Neural cell (in vitro differentiated cells): Measurements from ENCODE around the gene MIS12. TPM values are rescaled to one million over a fixed set of nuclear protein-coding genes. Genes with fewer than 3 reads are reported as not detected.

ENCODE experiments used
- H2AFZ ChIP-seq: fragments of 200-600, 300-800 bp; sonication (generic), shearing (Covaris generic); 2 replicates; pipeline ENCODE4 v1.6.0; 2014; ENCODE audit warnings: low read depth, mild to moderate bottlenecking, antibody characterized with exemption, low read length, moderate library complexity
- H3F3A ChIP-seq: fragments of 200-600 bp; shearing (Covaris generic); 2 replicates; pipeline ENCODE4 v1.6.1; 2016; ENCODE audit warnings: mild to moderate bottlenecking, moderate library complexity, mixed read lengths, antibody characterized with exemption, low read length; ENCODE audit not compliant: insufficient read depth, poor library complexity, severe bottlenecking
- H3K27ac ChIP-seq: fragments of 200-600, 300-800 bp; sonication (generic), shearing (Covaris generic); 2 replicates; pipeline ENCODE4 v1.5.1; 2014; ENCODE audit warnings: mild to moderate bottlenecking, low read length, moderate library complexity
- H3K27me3 ChIP-seq: fragments of 300-800, 200-600 bp; sonication (generic), shearing (Covaris generic); 2 replicates; pipeline ENCODE4 v1.6.0; 2014; ENCODE audit warnings: mild to moderate bottlenecking, low read depth, low read length, moderate library complexity; ENCODE audit not compliant: insufficient read depth
- H3K36me3 ChIP-seq: fragments of 300-800, 200-600 bp; sonication (generic), shearing (Covaris generic); 2 replicates; pipeline ENCODE4 v1.5.1; 2014; ENCODE audit warnings: mild to moderate bottlenecking, antibody characterized with exemption, low read length, moderate library complexity; ENCODE audit not compliant: insufficient read depth
- H3K4me2 ChIP-seq: fragments of 300-800, 200-600 bp; sonication (generic), shearing (Covaris generic); 2 replicates; pipeline ENCODE4 v1.6.0; 2014; ENCODE audit warnings: mild to moderate bottlenecking, low read length
- H3K4me3 ChIP-seq: fragments of 300-800, 200-600 bp; sonication (generic), shearing (Covaris generic); 2 replicates; pipeline ENCODE4 v1.5.1; 2014; ENCODE audit warnings: mild to moderate bottlenecking, low read length, moderate library complexity
- H3K79me2 ChIP-seq: fragments of 200-600 bp; shearing (Covaris generic); replicated peaks from 2 replicates; pipeline ENCODE4 v1.6.0; 2014; ENCODE audit warnings: mild to moderate bottlenecking, low read length, moderate library complexity; ENCODE audit not compliant: insufficient read depth
- H3K9ac ChIP-seq: fragments of 300-800, 200-600 bp; sonication (generic), shearing (Covaris generic); 2 replicates; pipeline ENCODE4 v1.6.1; 2016; ENCODE audit warnings: mild to moderate bottlenecking, low read length, mixed read lengths
- H3K9me2 ChIP-seq: fragments of 200-600 bp; shearing (Covaris generic); 2 replicates; pipeline ENCODE4 v1.6.1; 2016; ENCODE audit warnings: mild to moderate bottlenecking, low read length, mixed read lengths; ENCODE audit not compliant: insufficient read depth
- H3K9me3 ChIP-seq: fragments of 200-600, 300-800 bp; sonication (generic), shearing (Covaris generic); 2 replicates; pipeline ENCODE4 v1.6.1; 2016; ENCODE audit warnings: mild to moderate bottlenecking, mixed run types, low read length, moderate library complexity, mixed read lengths
- H4K20me1 ChIP-seq: fragments of 200-600 bp; shearing (Covaris generic); 2 replicates; pipeline ENCODE4 v1.6.1; 2016; ENCODE audit warnings: mild to moderate bottlenecking, mixed run types; ENCODE audit not compliant: insufficient read depth
- EP300 ChIP-seq: fragments of 450-650 bp; conservative IDR thresholded peaks from 2 replicates; pipeline ENCODE4 v1.6.1; 2014; ENCODE audit warnings: antibody characterized with exemption, mild to moderate bottlenecking, moderate library complexity; ENCODE audit not compliant: poor library complexity, severe bottlenecking
- EZH2 ChIP-seq: fragments of 200-600, 300-800 bp; shearing (Covaris generic), sonication (generic); IDR thresholded peaks from 2 replicates; pipeline ENCODE4 v1.6.1; 2014; ENCODE audit warnings: antibody characterized with exemption, low read length, borderline replicate concordance, mild to moderate bottlenecking; ENCODE audit not compliant: insufficient read depth, poor library complexity, severe bottlenecking
- MXI1 ChIP-seq: fragments of 450-650 bp; conservative IDR thresholded peaks from 2 replicates; pipeline ENCODE4 v1.6.1; 2014; ENCODE audit warnings: antibody characterized with exemption, mild to moderate bottlenecking; ENCODE audit not compliant: poor library complexity, severe bottlenecking
- POLR2AphosphoS5 ChIP-seq: IDR thresholded peaks from 2 replicates; pipeline ENCODE4 v1.6.1; 2012
- RAD21 ChIP-seq: fragments of 450-650 bp; conservative IDR thresholded peaks from 2 replicates; pipeline ENCODE4 v1.6.1; 2014; ENCODE audit warnings: antibody characterized with exemption, mild to moderate bottlenecking, moderate library complexity
- SMC3 ChIP-seq: fragments of 450-650 bp; conservative IDR thresholded peaks from 2 replicates; pipeline ENCODE4 v1.6.1; 2014; ENCODE audit warnings: antibody characterized with exemption, mild to moderate bottlenecking, moderate library complexity; ENCODE audit not compliant: poor library complexity
- TAF1 ChIP-seq: IDR thresholded peaks from 2 replicates; pipeline ENCODE4 v1.6.1; 2012; ENCODE audit warnings: low read depth
- polyA plus RNA-seq: library from polyadenylated mRNA; depleted of rRNA; stranded (reverse); fragments of >200 nt; gene quantifications from 2 replicates; pipeline ENCODE4 v1.2.3, GENCODE V29; 2014
- TF ChIP-seq, protein P1 (sequence below): IDR thresholded peaks from 2 replicates; pipeline ENCODE4 v1.6.1; 2012; ENCODE audit warnings: borderline replicate concordance
- TF ChIP-seq, protein P2 (sequence below): fragments of 450-650 bp; IDR thresholded peaks from 2 replicates; pipeline ENCODE4 v1.5.1; 2014; ENCODE audit warnings: antibody characterized with exemption, mild to moderate bottlenecking, moderate library complexity; ENCODE audit not compliant: poor library complexity, severe bottlenecking

MIS12 gene
- polyA plus RNA-seq, 1 donor from 2014 or later: 41.4 TPM

DNA sequence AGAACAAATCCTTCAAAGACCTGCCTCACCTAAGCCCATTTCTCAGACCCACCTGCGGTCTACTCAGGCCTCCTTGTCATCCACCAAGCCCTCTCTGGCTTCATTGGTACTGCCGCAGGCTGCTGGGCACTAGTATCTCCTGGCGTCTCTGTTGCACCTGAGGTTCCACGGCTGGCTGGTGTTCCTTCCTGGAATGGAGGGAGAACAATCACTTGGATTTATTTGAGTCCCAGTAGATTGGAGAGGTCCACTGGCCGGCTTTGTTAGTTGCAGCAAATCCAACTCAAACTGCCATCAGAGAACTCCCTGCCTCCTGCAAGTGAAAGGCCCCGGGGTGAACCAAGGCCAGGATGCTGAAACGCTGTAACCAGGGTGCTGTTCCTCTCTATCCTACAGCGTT lies 15.3 kb downstream of the MIS12 start:
- TF ChIP-seq EP300 (no peak), TAF1 (no peak), SMC3 (no peak), RAD21 (no peak), EZH2 (no peak), POLR2AphosphoS5 (no peak), MXI1 (no peak)
- TF ChIP-seq, protein P1, sequence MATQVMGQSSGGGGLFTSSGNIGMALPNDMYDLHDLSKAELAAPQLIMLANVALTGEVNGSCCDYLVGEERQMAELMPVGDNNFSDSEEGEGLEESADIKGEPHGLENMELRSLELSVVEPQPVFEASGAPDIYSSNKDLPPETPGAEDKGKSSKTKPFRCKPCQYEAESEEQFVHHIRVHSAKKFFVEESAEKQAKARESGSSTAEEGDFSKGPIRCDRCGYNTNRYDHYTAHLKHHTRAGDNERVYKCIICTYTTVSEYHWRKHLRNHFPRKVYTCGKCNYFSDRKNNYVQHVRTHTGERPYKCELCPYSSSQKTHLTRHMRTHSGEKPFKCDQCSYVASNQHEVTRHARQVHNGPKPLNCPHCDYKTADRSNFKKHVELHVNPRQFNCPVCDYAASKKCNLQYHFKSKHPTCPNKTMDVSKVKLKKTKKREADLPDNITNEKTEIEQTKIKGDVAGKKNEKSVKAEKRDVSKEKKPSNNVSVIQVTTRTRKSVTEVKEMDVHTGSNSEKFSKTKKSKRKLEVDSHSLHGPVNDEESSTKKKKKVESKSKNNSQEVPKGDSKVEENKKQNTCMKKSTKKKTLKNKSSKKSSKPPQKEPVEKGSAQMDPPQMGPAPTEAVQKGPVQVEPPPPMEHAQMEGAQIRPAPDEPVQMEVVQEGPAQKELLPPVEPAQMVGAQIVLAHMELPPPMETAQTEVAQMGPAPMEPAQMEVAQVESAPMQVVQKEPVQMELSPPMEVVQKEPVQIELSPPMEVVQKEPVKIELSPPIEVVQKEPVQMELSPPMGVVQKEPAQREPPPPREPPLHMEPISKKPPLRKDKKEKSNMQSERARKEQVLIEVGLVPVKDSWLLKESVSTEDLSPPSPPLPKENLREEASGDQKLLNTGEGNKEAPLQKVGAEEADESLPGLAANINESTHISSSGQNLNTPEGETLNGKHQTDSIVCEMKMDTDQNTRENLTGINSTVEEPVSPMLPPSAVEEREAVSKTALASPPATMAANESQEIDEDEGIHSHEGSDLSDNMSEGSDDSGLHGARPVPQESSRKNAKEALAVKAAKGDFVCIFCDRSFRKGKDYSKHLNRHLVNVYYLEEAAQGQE: no peak
- TF ChIP-seq, protein P2, sequence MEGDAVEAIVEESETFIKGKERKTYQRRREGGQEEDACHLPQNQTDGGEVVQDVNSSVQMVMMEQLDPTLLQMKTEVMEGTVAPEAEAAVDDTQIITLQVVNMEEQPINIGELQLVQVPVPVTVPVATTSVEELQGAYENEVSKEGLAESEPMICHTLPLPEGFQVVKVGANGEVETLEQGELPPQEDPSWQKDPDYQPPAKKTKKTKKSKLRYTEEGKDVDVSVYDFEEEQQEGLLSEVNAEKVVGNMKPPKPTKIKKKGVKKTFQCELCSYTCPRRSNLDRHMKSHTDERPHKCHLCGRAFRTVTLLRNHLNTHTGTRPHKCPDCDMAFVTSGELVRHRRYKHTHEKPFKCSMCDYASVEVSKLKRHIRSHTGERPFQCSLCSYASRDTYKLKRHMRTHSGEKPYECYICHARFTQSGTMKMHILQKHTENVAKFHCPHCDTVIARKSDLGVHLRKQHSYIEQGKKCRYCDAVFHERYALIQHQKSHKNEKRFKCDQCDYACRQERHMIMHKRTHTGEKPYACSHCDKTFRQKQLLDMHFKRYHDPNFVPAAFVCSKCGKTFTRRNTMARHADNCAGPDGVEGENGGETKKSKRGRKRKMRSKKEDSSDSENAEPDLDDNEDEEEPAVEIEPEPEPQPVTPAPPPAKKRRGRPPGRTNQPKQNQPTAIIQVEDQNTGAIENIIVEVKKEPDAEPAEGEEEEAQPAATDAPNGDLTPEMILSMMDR: no peak
- H3K27ac ChIP-seq: peak overlapping the region; percentile 96
- no peaks in the 10 kb centered on the region for H3K27me3 ChIP-seq
- H2AFZ ChIP-seq: no peak overlapping the region
- peaks cover 18% of the 10 kb centered on the region for H3K79me2 ChIP-seq
- H3K9ac ChIP-seq: peak overlapping the region; percentile 93
- no peaks in the 10 kb centered on the region for H3F3A ChIP-seq
- H4K20me1 ChIP-seq: no peaks in the 10 kb centered on the region
- no peaks in the 10 kb centered on the region for H3K9me3 ChIP-seq
- no peaks in the 10 kb centered on the region for H3K36me3 ChIP-seq
- no peaks in the 10 kb centered on the region for H3K9me2 ChIP-seq
- peak overlapping the region; percentile 42 for H3K4me2 ChIP-seq
- H3K4me3 ChIP-seq: peak overlapping the region; percentile 97

DNA sequence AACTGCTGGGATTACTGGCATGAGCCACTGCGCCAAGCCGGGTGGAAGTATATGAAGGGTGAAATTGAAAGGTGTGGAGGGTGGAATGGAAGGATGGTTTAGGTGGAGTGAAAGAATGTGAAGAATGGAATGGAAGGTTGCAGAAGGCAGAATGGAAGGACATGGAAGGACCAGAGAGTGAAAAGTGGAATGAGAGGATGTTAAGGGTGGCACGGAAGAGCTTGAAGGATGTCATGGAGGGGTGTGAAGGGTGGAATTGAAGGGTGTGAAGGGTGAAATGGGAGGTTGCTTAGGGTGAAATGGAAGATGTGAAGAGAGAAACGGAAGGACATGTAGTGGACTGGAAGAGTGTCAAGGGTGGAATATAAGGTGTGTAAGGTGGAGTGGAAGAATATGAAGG lies 16.2 kb downstream of the MIS12 start:
- Histone ChIP-seq H3K9me2 (no peaks in the 10 kb centered on the region), H3F3A (no peaks in the 10 kb centered on the region), H3K9me3 (no peaks in the 10 kb centered on the region), H3K79me2 (peaks cover 18% of the 10 kb centered on the region), H3K9ac (no peak overlapping the region), H4K20me1 (no peaks in the 10 kb centered on the region), H3K27me3 (no peaks in the 10 kb centered on the region), H3K36me3 (no peaks in the 10 kb centered on the region), H3K27ac (no peak overlapping the region), H2AFZ (no peak overlapping the region), H3K4me2 (no peak overlapping the region), H3K4me3 (no peak overlapping the region)
- TF ChIP-seq TAF1: no peak
- TF ChIP-seq RAD21: no peak
- TF ChIP-seq, protein P1: no peak
- TF ChIP-seq POLR2AphosphoS5: no peak
- no peak for TF ChIP-seq MXI1
- TF ChIP-seq EP300: no peak
- TF ChIP-seq SMC3: no peak
- no peak for TF ChIP-seq EZH2
- TF ChIP-seq, protein P2: no peak
